Endothelial cell of umbilical vein (primary cell): ENCODE data around the gene PLXNB2. TPM values are rescaled to one million over a fixed set of nuclear protein-coding genes. Genes with fewer than 3 reads are reported as not detected.

Source experiments
- BruUV-seq: library from RNA; stranded (reverse); fragments of 400-500 nt; replicated peaks from 2 replicates; lab custom pipeline; 2021; lab: Mats Ljungman, UMichigan
- CTCF ChIA-PET: fragments of 300-600, 350-600 bp; sonication (Branson Sonifier 250); formaldehyde crosslinking; loops from one replicate; lab custom pipeline; 2021; ENCODE audit warnings: antibody characterized with exemption, inconsistent platforms; lab: Charles Lee
- POLR2A ChIA-PET: fragments of 300-600, 350-600 bp; sonication (Branson Sonifier 250); formaldehyde crosslinking; loops from one replicate; lab custom pipeline; 2021; ENCODE audit warnings: antibody characterized with exemption, inconsistent platforms; lab: Charles Lee
- DNase-seq: peaks from one replicate; pipeline ENCODE4 v3.0.0-alpha.2; 2011; ENCODE audit warnings: low read depth, low spot score
- FAIRE-seq: peaks from 2 replicates; lab custom pipeline; 2011; peaks lifted over from hg19 to GRCh38; lab: Jason Lieb, UNC
- H2AFZ ChIP-seq: 2 replicates; pipeline ENCODE4 v1.6.0; 2012; ENCODE audit warnings: low read depth, low read length, control low read depth, inconsistent platforms
- H3K27ac ChIP-seq: 2 replicates; pipeline ENCODE4 v1.5.1; 2011; ENCODE audit warnings: low read depth, mild to moderate bottlenecking, control low read depth, low read length, moderate library complexity; ENCODE audit not compliant: insufficient read depth
- H3K27me3 ChIP-seq, 2 experiments: 2 replicates each; pipeline versions ENCODE4 v1.6.0 to v1.6.1; 2011; ENCODE audit warnings: low read length in 2 of 2, mixed read lengths in 1 of 2; ENCODE audit not compliant: control insufficient read depth in 2 of 2, insufficient read depth in 2 of 2
- H3K36me3 ChIP-seq, 2 experiments: 2 replicates in 1 of 2; 3 replicates in 1 of 2; pipeline ENCODE4 v1.5.1; 2011; ENCODE audit warnings: low read length in 2 of 2, mild to moderate bottlenecking in 1 of 2, moderate library complexity in 1 of 2; ENCODE audit not compliant: control insufficient read depth in 2 of 2, insufficient read depth in 2 of 2; ENCODE audit errors: extremely low read depth in 1 of 2
- H3K4me1 ChIP-seq: 3 replicates; pipeline ENCODE4 v1.5.1; 2011; ENCODE audit warnings: mild to moderate bottlenecking, low read length; ENCODE audit not compliant: control insufficient read depth, insufficient read depth; ENCODE audit errors: extremely low read depth
- H3K4me2 ChIP-seq: 2 replicates; pipeline ENCODE4 v1.6.1; 2011; ENCODE audit warnings: low read length, control low read depth, mixed read lengths; ENCODE audit not compliant: insufficient read depth
- H3K4me3 ChIP-seq, 3 experiments: fragments of 200-600 bp in 1 of 3; sonication (generic), shearing (Covaris generic) in 1 of 3; replicated peaks in 1 of 3; 2 replicates each; pipeline ENCODE4 v1.5.1; 2011 to 2016; ENCODE audit warnings: control low read depth in 3 of 3, low read length in 3 of 3, mild to moderate bottlenecking in 2 of 3, inconsistent platforms in 1 of 3, low read depth in 1 of 3, moderate library complexity in 1 of 3; ENCODE audit not compliant: insufficient read depth in 1 of 3
- H3K79me2 ChIP-seq: 2 replicates; pipeline ENCODE4 v1.6.0; 2012; ENCODE audit warnings: low read length, inconsistent platforms; ENCODE audit not compliant: control insufficient read depth, insufficient read depth
- H3K9ac ChIP-seq: replicated peaks from 2 replicates; pipeline ENCODE3; 2011; ENCODE audit warnings: low read length, control low read depth; ENCODE audit not compliant: insufficient read depth; ENCODE audit errors: extremely low read depth
- H3K9me1 ChIP-seq: replicated peaks from 3 replicates; pipeline ENCODE4 v1.6.0; 2011; ENCODE audit warnings: mild to moderate bottlenecking, low read length; ENCODE audit not compliant: control insufficient read depth, insufficient read depth; ENCODE audit errors: extremely low read depth
- H3K9me3 ChIP-seq: replicated peaks from 2 replicates; pipeline ENCODE4 v1.5.1; 2012; ENCODE audit warnings: low read length, inconsistent platforms; ENCODE audit not compliant: control insufficient read depth, insufficient read depth
- H4K20me1 ChIP-seq: replicated peaks from 2 replicates; pipeline ENCODE3; 2011; ENCODE audit warnings: mild to moderate bottlenecking, low read length; ENCODE audit not compliant: control insufficient read depth, insufficient read depth; ENCODE audit errors: extremely low read depth
- CTCF ChIP-seq, 2 donors: IDR thresholded peaks; 1 replicate in 1 of 2; 2 replicates in 1 of 2; pipeline ENCODE4 v1.5.1; 2011; ENCODE audit warnings: low read length in 2 of 2, mild to moderate bottlenecking in 2 of 2, moderate library complexity in 2 of 2, control low read depth in 1 of 2, inconsistent platforms in 1 of 2, low read depth in 1 of 2; ENCODE audit not compliant: insufficient read depth in 1 of 2; ENCODE audit errors: extremely low read depth in 1 of 2
- EZH2 ChIP-seq: IDR thresholded peaks from 2 replicates; pipeline ENCODE4 v1.6.1; 2012; ENCODE audit warnings: borderline replicate concordance, low read depth, mild to moderate bottlenecking, moderate library complexity, low read length, inconsistent platforms; ENCODE audit not compliant: severe bottlenecking
- FOS ChIP-seq: IDR thresholded peaks from 2 replicates; pipeline ENCODE4 v1.6.1; 2011; ENCODE audit warnings: mild to moderate bottlenecking, low read length, moderate library complexity, borderline replicate concordance; ENCODE audit not compliant: insufficient read depth
- GATA2 ChIP-seq: IDR thresholded peaks from 2 replicates; pipeline ENCODE4 v1.7.0; 2011; ENCODE audit warnings: low read depth, mild to moderate bottlenecking, moderate library complexity, mixed read lengths, low read length; ENCODE audit not compliant: insufficient read length, insufficient read depth
- JUN ChIP-seq: IDR thresholded peaks from 2 replicates; pipeline ENCODE4 v1.6.1; 2011; ENCODE audit warnings: borderline replicate concordance, low read depth; ENCODE audit not compliant: insufficient read length, insufficient read depth
- MAX ChIP-seq: IDR thresholded peaks from 2 replicates; pipeline ENCODE4 v1.6.1; 2011; ENCODE audit not compliant: insufficient read depth, insufficient read length
- MYC ChIP-seq: IDR thresholded peaks from one replicate; pipeline ENCODE4 v1.6.1; 2011; ENCODE audit warnings: mild to moderate bottlenecking, low read depth, low read length
- POLR2A ChIP-seq: IDR thresholded peaks from 2 replicates; pipeline ENCODE4 v1.6.1; 2012; ENCODE audit warnings: low read depth, mild to moderate bottlenecking, control low read depth, low read length
- POLR2AphosphoS5 ChIP-seq: IDR thresholded peaks from 2 replicates; pipeline ENCODE4 v1.6.1; 2012; ENCODE audit warnings: low read depth, mild to moderate bottlenecking, control low read depth, low read length, moderate library complexity; ENCODE audit not compliant: insufficient read depth
- dilution Hi-C: fragments of 300-500 bp; cut with MboI; formaldehyde crosslinking; loops from one replicate; pipeline ENCODE4 v1.15.0; 2019; ENCODE audit warnings: low sequenced_read_pairs; ENCODE audit not compliant: extremely low pct_ligation_motif_present
- intact Hi-C: fragments of 100-400 bp; cut with micrococcal nuclease; formaldehyde crosslinking; loops from one replicate; pipeline ENCODE4 v1.10.0; 2022
- polyA plus RNA-seq, 4 experiments: library from polyadenylated mRNA; depleted of rRNA in 3 of 4; stranded (reverse) in 3 of 4; unstranded in 1 of 4; fragments of >200 nt; gene quantifications; 2 replicates each; pipeline versions ENCODE4 v1.2.1 to v1.2.3, GENCODE V29; 2011 to 2012; ENCODE audit warnings: missing spikeins in 1 of 4
- total RNA-seq: library from RNA; stranded (reverse); gene quantifications from 2 replicates; pipeline ENCODE4 v1.2.3, GENCODE V29; 2021

PLXNB2 gene
- total and polyA plus RNA-seq, 2 donors (not counting 3 experiments of a cell fraction or from before 2014, with no cell fraction given), result 82.3 to 139 TPM

- Histone ChIP-seq H3K9ac (no peak overlapping the region), H3K4me3 (no peak overlapping the region), H3K9me1 (no peaks in the 10 kb centered on the region), H3K4me2 (no peak overlapping the region), H2AFZ (no peak overlapping the region), H3K27me3 (no peaks in the 10 kb centered on the region), H3K79me2 (no peaks in the 10 kb centered on the region), H3K9me3 (no peaks in the 10 kb centered on the region), H4K20me1 (no peaks in the 10 kb centered on the region), H3K36me3 (peaks cover 42 to 70% of the 10 kb centered on the region in 2 experiments), H3K27ac (no peak overlapping the region), H3K4me1 (peaks cover 2% of the 10 kb centered on the region)
- POLR2A ChIA-PET, result no interaction called here
- intact Hi-C loops, result no loop called here
- DNase-seq, result no peak
- no peak for FAIRE-seq
- BruUV-seq, result no TSS peak
- TF ChIP-seq JUN (no peak), MAX (no peak), CTCF (IDR thresholded peaks at IDR 0.05; ENCODE audit: extremely low read depth in 1 of 2, insufficient read depth in 1 of 2, low read depth in 1 of 2, low read length in 2 of 2) (no peak), GATA2 (no peak), EZH2 (no peak), POLR2AphosphoS5 (no peak), MYC (no peak), POLR2A (no peak), FOS (no peak)
- CTCF ChIA-PET, result no interaction called here
- dilution Hi-C loops, result no loop called here
Measured at GRCh38 chr22:50280708-50281383, 26.6 kb downstream of the PLXNB2 start.
